ENCODE data around the gene HPSE2. TPM values are rescaled to one million over a fixed set of nuclear protein-coding genes. Genes with fewer than 3 reads are reported as not detected.
"Not testable (repeated sequence)": the region's sequence is repeated elsewhere in the genome, so short reads cannot be mapped to it uniquely, and the experiment has no call there.

The HPSE2 gene
- total and polyA plus RNA-seq, 2 of the 8 experiments (the other 6 are each of a cell fraction or from before 2014, with no cell fraction given) = 0.41 to 0.58 TPM

DNA sequence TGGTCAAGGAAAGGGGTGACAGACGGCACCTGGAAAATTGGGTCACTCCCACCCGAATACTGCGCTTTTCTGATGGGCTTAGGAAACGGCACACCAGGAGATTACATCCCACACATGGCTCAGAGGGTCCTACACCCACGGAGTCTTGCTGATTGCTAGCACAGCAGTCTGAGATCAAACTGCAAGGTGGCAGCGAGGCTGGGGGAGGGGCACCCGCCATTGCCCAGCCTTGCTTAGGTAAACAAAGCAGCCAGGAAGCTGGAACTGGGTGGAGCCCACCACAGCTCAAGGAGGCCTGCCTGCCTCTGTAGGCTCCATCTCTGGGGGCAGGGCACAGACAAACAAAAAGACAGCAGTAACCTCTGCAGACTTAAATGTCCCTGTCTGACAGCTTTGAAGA lies 694.1 kb downstream of the HPSE2 start:
- H2BK20ac ChIP-seq (ENCODE audit: low read length); H3K14ac ChIP-seq (ENCODE audit: insufficient read length); FAIRE-seq; H3K79me2 ChIP-seq (ENCODE audit: control insufficient read depth in 1 of 2, insufficient read depth in 2 of 2, low read length in 2 of 2); H2AFZ ChIP-seq (ENCODE audit: low read length); H2BK120ac ChIP-seq (replicated peaks; ENCODE audit: low read depth, low read length); H2AK5ac ChIP-seq (ENCODE audit: low read depth, low read length); H3K23ac ChIP-seq (ENCODE audit: insufficient read length); H3K9me3 ChIP-seq (ENCODE audit: insufficient read depth in 2 of 2, low read depth in 1 of 2, low read length in 1 of 2); CTCF ChIA-PET (ENCODE audit: partially characterized antibody); H3K4ac ChIP-seq (replicated peaks; ENCODE audit: insufficient read length, low read depth, low read length); POLR2A ChIA-PET (ENCODE audit: partially characterized antibody); H4K20me1 ChIP-seq (replicated peaks in 1 of 2; ENCODE audit: control insufficient read depth in 1 of 2, insufficient read depth in 2 of 2, low read length in 2 of 2); H3K4me2 ChIP-seq (ENCODE audit: insufficient read depth in 1 of 2, low read depth in 2 of 2, low read length in 2 of 2); H3K23me2 ChIP-seq (ENCODE audit: low read depth, low read length); H3K9ac ChIP-seq (replicated peaks in 1 of 4; ENCODE audit: extremely low read depth in 1 of 4, low read depth in 3 of 4, low read length in 3 of 4); H3K27me3 ChIP-seq (replicated peaks in 1 of 4; ENCODE audit: control insufficient read depth in 3 of 4, extremely low read depth in 1 of 4, insufficient read depth in 3 of 4, low read length in 3 of 4); H3K4me1 ChIP-seq (replicated peaks in 1 of 4; ENCODE audit: control insufficient read depth in 3 of 4, insufficient read depth in 4 of 4, low read length in 3 of 4); H2BK5ac ChIP-seq (ENCODE audit: low read depth, low read length); H3K27ac ChIP-seq (ENCODE audit: low read depth, low read length); H4K5ac ChIP-seq (ENCODE audit: insufficient read length, low read depth, low read length); H2BK12ac ChIP-seq (ENCODE audit: low read depth, low read length); H3K4me3 ChIP-seq (ENCODE audit: extremely low read depth in 1 of 4, insufficient read depth in 2 of 4, low read depth in 3 of 4, low read length in 4 of 4); H2BK15ac ChIP-seq (ENCODE audit: low read length); H3K36me3 ChIP-seq (ENCODE audit: control insufficient read depth in 2 of 4, insufficient read depth in 4 of 4, low read length in 3 of 4); H4K91ac ChIP-seq (replicated peaks; ENCODE audit: insufficient read length, low read length); H3K18ac ChIP-seq (ENCODE audit: extremely low read depth, low read length); DNase-seq (ENCODE audit: low read depth in 1 of 2, low spot score in 2 of 2); H3K79me1 ChIP-seq (ENCODE audit: low read depth, low read length); H3K56ac ChIP-seq (replicated peaks; ENCODE audit: insufficient read length, low read depth, low read length); H4K8ac ChIP-seq (ENCODE audit: extremely low read depth, insufficient read depth, low read length): not testable (repeated sequence)
- WGBS, 2 experiments (ENCODE audit: extremely low coverage in 1 of 2, insufficient coverage in 1 of 2, insufficient read length in 1 of 2, insufficient replicate concordance in 2 of 2, low coverage in 1 of 2, low lambda C conversion rate in 2 of 2, missing lambda C conversion rate in 1 of 2) = 74% methylated on average over 7 of the region's 7 CpGs; no CpG with 5 or more reads in 1 of the 2 experiments

All from H1 (cell line).